GM12878 (cell line): Measurements from ENCODE around the gene TBC1D24. TPM values are rescaled to one million over a fixed set of nuclear protein-coding genes. Genes with fewer than 3 reads are reported as not detected.
"Not testable (repeated sequence)": the region's sequence is repeated elsewhere in the genome, so short reads cannot be mapped to it uniquely, and the experiment has no call there.

Source experiments
- ATAC-seq: fragments of 200-7000 bp; cut with Tn5 transposase; 3 replicates; pipeline ENCODE4 v1.9.1; 2020; ENCODE audit warnings: mild to moderate bottlenecking, moderate library complexity
- BruUV-seq: library from RNA; stranded (reverse); fragments of 400-500 nt; replicated peaks from 2 replicates; lab custom pipeline; 2021; lab: Mats Ljungman, UMichigan
- CTCF ChIA-PET: fragments of 300-600 bp; sonication (Branson Sonifier 250); formaldehyde crosslinking; extraction: SDS; loops from one replicate; lab custom pipeline; 2021; ENCODE audit warnings: inconsistent platforms; lab: Yijun Ruan, JAX
- POLR2A ChIA-PET: fragments of 350-600 bp; formaldehyde crosslinking; extraction: SDS; loops from one replicate; lab custom pipeline; 2021; ENCODE audit warnings: inconsistent platforms; lab: Charles Lee
- RAD21 ChIA-PET: fragments of 300-600 bp; sonication (Branson Sonifier 250); formaldehyde crosslinking; loops from one replicate; lab custom pipeline; 2023; ENCODE audit warnings: antibody characterized with exemption; ENCODE audit not compliant: unreplicated experiment; lab: Charles Lee
- SMC1A ChIA-PET: fragments of 300-600 bp; sonication (Branson Sonifier 250); formaldehyde crosslinking; loops from one replicate; lab custom pipeline; 2023; ENCODE audit not compliant: unreplicated experiment, uncharacterized antibody; lab: Charles Lee
- DNase-seq: peaks from one replicate; pipeline ENCODE4 v3.0.0-alpha.2; 2011; ENCODE audit warnings: low read depth, low spot score
- FAIRE-seq: peaks from 3 replicates; lab custom pipeline; 2011; peaks lifted over from hg19 to GRCh38; lab: Jason Lieb, UNC
- H2AFZ ChIP-seq: 2 replicates; pipeline ENCODE4 v1.6.0; 2011; ENCODE audit warnings: low read depth, low read length, control low read depth; ENCODE audit not compliant: control insufficient read depth
- H3K27ac ChIP-seq: 2 replicates; pipeline ENCODE4 v1.5.1; 2011; ENCODE audit warnings: control low read depth; ENCODE audit not compliant: control insufficient read depth, insufficient read depth
- H3K27me3 ChIP-seq, 2 experiments: replicated peaks in 1 of 2; 2 replicates each; pipeline versions ENCODE4 v1.6.0 to v1.6.1; 2011; ENCODE audit warnings: low read length in 1 of 2; ENCODE audit not compliant: control insufficient read depth in 2 of 2, insufficient read depth in 2 of 2
- H3K36me3 ChIP-seq, 2 experiments: 2 replicates each; pipeline ENCODE4 v1.5.1; 2011; ENCODE audit warnings: low read length in 1 of 2; ENCODE audit not compliant: control insufficient read depth in 2 of 2, insufficient read depth in 2 of 2
- H3K4me1 ChIP-seq: 2 replicates; pipeline ENCODE4 v1.6.1; 2011; ENCODE audit warnings: mild to moderate bottlenecking, low read length, moderate library complexity, mixed read lengths; ENCODE audit not compliant: control insufficient read depth, insufficient read depth
- H3K4me2 ChIP-seq: 2 replicates; pipeline ENCODE4 v1.6.0; 2011; ENCODE audit warnings: control low read depth; ENCODE audit not compliant: control insufficient read depth, insufficient read depth
- H3K4me3 ChIP-seq: fragments of 200-600 bp; sonication (generic); 2 replicates; pipeline ENCODE4 v1.5.1; 2016
- H3K79me2 ChIP-seq: 2 replicates; pipeline ENCODE4 v1.6.0; 2011; ENCODE audit warnings: low read length; ENCODE audit not compliant: control insufficient read depth, insufficient read depth
- H3K9ac ChIP-seq: 2 replicates; pipeline ENCODE4 v1.8.0; 2011; ENCODE audit warnings: low read length, control low read depth, mixed read lengths; ENCODE audit not compliant: control insufficient read depth, insufficient read depth
- H3K9me3 ChIP-seq: replicated peaks from 3 replicates; pipeline ENCODE4 v1.5.1; 2011; ENCODE audit warnings: mild to moderate bottlenecking, low read length; ENCODE audit not compliant: control insufficient read depth, insufficient read depth
- H4K20me1 ChIP-seq: 2 replicates; pipeline ENCODE4 v1.6.0; 2011; ENCODE audit not compliant: control insufficient read depth, insufficient read depth
- HDAC6 ChIP-seq: fragments of 200-600 bp; sonication (generic); IDR thresholded peaks from one replicate; pipeline ENCODE4 v1.8.0; 2017; ENCODE audit warnings: antibody characterized with exemption; ENCODE audit not compliant: unreplicated experiment
- JUNB ChIP-seq: IDR thresholded peaks from 2 replicates; pipeline ENCODE4 v1.6.1; 2016; ENCODE audit warnings: antibody characterized with exemption, mild to moderate bottlenecking
- LARP7 ChIP-seq: fragments of 450-650 bp; IDR thresholded peaks from 2 replicates; pipeline ENCODE4 v1.6.1; 2017; ENCODE audit warnings: mild to moderate bottlenecking
- NR2C2 ChIP-seq: IDR thresholded peaks from 2 replicates; pipeline ENCODE4 v1.6.1; 2011; ENCODE audit warnings: borderline replicate concordance, low read depth; ENCODE audit not compliant: control insufficient read depth, insufficient read length
- PKNOX1 ChIP-seq: fragments of 450-650 bp; IDR thresholded peaks from 2 replicates; pipeline ENCODE4 v1.6.1; 2016; ENCODE audit warnings: mild to moderate bottlenecking
- RELB ChIP-seq: fragments of 450-650 bp; IDR thresholded peaks from 2 replicates; pipeline ENCODE4 v1.6.1; 2017; ENCODE audit warnings: low read depth, mild to moderate bottlenecking, moderate library complexity
- SMAD1 ChIP-seq: fragments of 450-650 bp; IDR thresholded peaks from 2 replicates; pipeline ENCODE4 v1.6.1; 2018; ENCODE audit warnings: mild to moderate bottlenecking, low read depth; ENCODE audit not compliant: partially characterized antibody
- SMARCA5 ChIP-seq: fragments of 450-650 bp; IDR thresholded peaks from 2 replicates; pipeline ENCODE4 v1.6.1; 2017; ENCODE audit warnings: mild to moderate bottlenecking
- STAT3 ChIP-seq: IDR thresholded peaks from 2 replicates; pipeline ENCODE4 v1.6.1; 2011; ENCODE audit warnings: low read depth, low read length, improper control_type of control experiment
- SUZ12 ChIP-seq: fragments of 200-600 bp; sonication (generic); IDR thresholded peaks from one replicate; pipeline ENCODE4 v1.6.1; 2018; ENCODE audit warnings: antibody characterized with exemption, mild to moderate bottlenecking; ENCODE audit not compliant: unreplicated experiment
- ZBTB33 ChIP-seq: fragments of 450-650 bp; IDR thresholded peaks from 2 replicates; pipeline ENCODE4 v1.6.1; 2017; ENCODE audit warnings: mild to moderate bottlenecking
- ZNF207 ChIP-seq: fragments of 450-650 bp; IDR thresholded peaks from 2 replicates; pipeline ENCODE4 v1.6.1; 2014; ENCODE audit warnings: antibody characterized with exemption, mild to moderate bottlenecking, borderline replicate concordance
- WGBS: methylation state at CpG from one replicate; pipeline ENCODE4 v1.1.6; 2016; ENCODE audit warnings: low lambda C conversion rate; ENCODE audit not compliant: insufficient replicate concordance, insufficient coverage; ENCODE audit errors: missing lambda C conversion rate; 5-methylcytosine and 5-hydroxymethylcytosine counted together
- in situ Hi-C: fragments of 300-500 bp; cut with MboI; formaldehyde crosslinking; loops from 9 replicates; pipeline ENCODE4 v1.14.3; 2018; ENCODE audit warnings: mixed read lengths
- intact Hi-C: fragments of 100-400 bp; cut with micrococcal nuclease; formaldehyde crosslinking; loops from one replicate; pipeline ENCODE4 v1.14.2; 2022; ENCODE audit not compliant: unreplicated experiment
- polyA plus RNA-seq, 11 experiments: library from polyadenylated mRNA; depleted of rRNA in 4 of 11; unstranded in 6 of 11; stranded (reverse) in 5 of 11; fragments of >200 nt; fragmentation: Nextera tagmentation in 4 of 11; fragmentation: Illumina TruSeq in 1 of 11; extraction: Ambion mirVana in 4 of 11; extraction: Trizol in 1 of 11; gene quantifications; 1 replicate in 1 of 11; 2 replicates in 10 of 11; pipeline versions ENCODE4 v1.2.1 to v1.2.3, GENCODE V29; 2011 to 2016; ENCODE audit warnings: inconsistent platforms in 2 of 11, missing spikeins in 2 of 11, low read depth in 1 of 11
- total RNA-seq, 4 experiments: library from RNA; depleted of rRNA in 3 of 4; stranded (reverse); fragments of >200 nt in 3 of 4; fragmentation: Illumina TruSeq in 1 of 4; extraction: Trizol in 1 of 4; gene quantifications; 2 replicates each; pipeline versions ENCODE4 v1.2.1 to v1.2.3, GENCODE V29; 2013 to 2021

Gene TBC1D24
- total and polyA plus RNA-seq, 10 of the 15 experiments (the other 5 are each of a cell fraction or from before 2014, with no cell fraction given): 1.1 to 9.6 (median 4.5) TPM

GRCh38 chr16:2533912-2534311 lies 59.0 kb downstream of the TBC1D24 start:
- in situ Hi-C loops: no loop called here

GRCh38 chr16:2534335-2534734 lies 59.4 kb downstream of the TBC1D24 start:
- ATAC-seq, BruUV-seq, H3K27me3 ChIP-seq, H3K9ac ChIP-seq, DNase-seq, CTCF ChIA-PET, H2AFZ ChIP-seq, H3K9me3 ChIP-seq, H3K36me3 ChIP-seq, POLR2A ChIA-PET, SMC1A ChIA-PET, H4K20me1 ChIP-seq, RAD21 ChIA-PET, H3K27ac ChIP-seq, H3K4me2 ChIP-seq, in situ Hi-C loops, H3K4me3 ChIP-seq, FAIRE-seq, H3K79me2 ChIP-seq: not testable (repeated sequence)
- intact Hi-C loops: loop anchor here (10.0 kb wide), 1 partner anchor 150 kb away; the partner anchor contains the start of gene KCTD5
- WGBS: 100% methylated on average over 5 of the region's 5 CpGs
- peaks cover 14% of the 10 kb centered on the region for H3K4me1 ChIP-seq

More at GRCh38 chr16:2533912-2534311, 59.0 kb downstream of the TBC1D24 start:
- 87% methylated on average over 11 of the region's 11 CpGs for WGBS
- intact Hi-C loops: loop anchor here (10.0 kb wide), 1 partner anchor 151 kb away; the partner anchor contains the start of gene KCTD5
- Histone ChIP-seq H3K9me3 (no peaks in the 10 kb centered on the region), H3K4me3 (no peak overlapping the region), H3K9ac (no peak overlapping the region), H4K20me1 (no peaks in the 10 kb centered on the region), H3K4me1 (peaks cover 13% of the 10 kb centered on the region), H3K27ac (no peak overlapping the region), H3K27me3 (no peaks in the 10 kb centered on the region), H3K4me2 (no peak overlapping the region), H3K36me3 (peaks cover 0 to 3% of the 10 kb centered on the region in 2 experiments; a peak in 3 of 4 replicates), H2AFZ (no peak overlapping the region), H3K79me2 (peaks cover 6% of the 10 kb centered on the region)
- no peak for ATAC-seq
- no peak for DNase-seq
- ChIA-PET CTCF (no interaction called here), SMC1A (no interaction called here), RAD21 (no interaction called here), POLR2A (no interaction called here)
- TF ChIP-seq SMAD1 (no peak), SMARCA5 (no peak), JUNB (no peak), ZBTB33 (no peak), PKNOX1 (no peak), HDAC6 (no peak), NR2C2 (no peak), LARP7 (no peak), ZNF207 (no peak), RELB (no peak), STAT3 (no peak), SUZ12 (no peak)
- FAIRE-seq: no peak
- no TSS peak for BruUV-seq
